Activated naive CD4-positive, alpha-beta T cell treated with anti-CD3 and anti-CD28 coated beads for 36 hours (primary cell): ENCODE results near the gene SCUBE3. TPM values are rescaled to one million over a fixed set of nuclear protein-coding genes. Genes with fewer than 3 reads are reported as not detected.

Experiments
- CTCF ChIA-PET: fragments of 350-600 bp; sonication (Branson Sonifier 250); formaldehyde crosslinking; loops from one replicate; lab custom pipeline; 2021; ENCODE audit warnings: antibody characterized with exemption; lab: Charles Lee
- DNase-seq: peaks from one replicate; pipeline ENCODE4 v3.0.0-alpha.2; 2020
- H3K27ac Mint-ChIP-seq: one replicate; pipeline ENCODE4 v1.8.0; 2021; ENCODE audit warnings: mild to moderate bottlenecking, mixed read lengths
- H3K27me3 Mint-ChIP-seq: one replicate; pipeline ENCODE4 v1.8.0; 2021; ENCODE audit warnings: low read depth, mixed read lengths
- H3K36me3 Mint-ChIP-seq: one replicate; pipeline ENCODE4 v1.8.0; 2021; ENCODE audit warnings: low read depth, mixed read lengths
- H3K4me1 Mint-ChIP-seq: one replicate; pipeline ENCODE4 v1.8.0; 2021; ENCODE audit warnings: low read depth, mixed read lengths
- H3K4me3 Mint-ChIP-seq: one replicate; pipeline ENCODE4 v1.8.0; 2021; ENCODE audit warnings: mild to moderate bottlenecking, moderate library complexity, mixed read lengths
- H3K9me3 Mint-ChIP-seq: one replicate; pipeline ENCODE4 v1.8.0; 2021; ENCODE audit warnings: mixed read lengths
- intact Hi-C: fragments of 100-400 bp; cut with micrococcal nuclease; formaldehyde crosslinking; loops from one replicate; pipeline ENCODE4 v1.15.1; 2023
- total RNA-seq, 2 experiments: library from RNA; stranded (reverse); gene quantifications; one replicate each; pipeline ENCODE4 v1.2.3, GENCODE V29; 2021

Gene SCUBE3
- total RNA-seq, 2 experiments from 2014 or later = not detected

DNA sequence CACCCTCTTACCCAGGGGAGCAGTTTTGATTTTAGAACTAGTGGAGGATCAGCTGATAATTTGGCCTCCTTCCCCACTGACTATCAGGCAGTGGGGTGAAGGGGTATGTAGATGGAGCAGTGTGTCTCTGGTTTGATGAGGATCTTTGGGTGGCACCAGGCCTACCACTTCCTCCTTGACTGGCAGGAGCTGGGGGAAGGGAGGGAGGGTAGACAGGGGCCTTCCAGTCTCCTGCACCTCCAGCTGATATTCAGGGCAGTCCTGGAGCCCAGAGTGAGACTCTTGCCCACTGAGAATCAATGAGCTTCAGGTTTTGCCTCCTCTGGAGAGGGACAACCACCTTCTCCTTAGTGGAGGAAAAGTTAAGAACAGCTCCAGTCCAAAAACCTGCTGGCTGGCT, 87.1 kb downstream of the SCUBE3 start:
- peaks cover 23% of the 10 kb centered on the region for H3K36me3 Mint-ChIP-seq
- intact Hi-C loops = no loop called here
- H3K27ac Mint-ChIP-seq = peak overlapping the region; percentile 94
- peak overlapping the region; percentile 81 for H3K4me3 Mint-ChIP-seq
- H3K27me3 Mint-ChIP-seq = no peaks in the 10 kb centered on the region
- CTCF ChIA-PET = interaction anchor here (0.6 to 7.5 kb wide), 4 partner anchors 29 to 239 kb away, joined by 3 to 188 read pairs (median 53); partner anchors contain the start of genes FANCE and RPL10A
- DNase-seq = peak; percentile 63
- H3K4me1 Mint-ChIP-seq = peaks cover 63% of the 10 kb centered on the region
- H3K9me3 Mint-ChIP-seq = no peaks in the 10 kb centered on the region

Other genes starting within 250 kb of the SCUBE3 start
- gene TCP11, start 72.6 kb upstream of the SCUBE3 start, total RNA-seq = not detected
- 10 to 100 TPM; 32.4 to 38.2 TPM for gene ZNF76, start 45.8 kb downstream of the SCUBE3 start, total RNA-seq
- 10 to 100 TPM; 89.9 to 90.6 TPM for gene DEF6, start 83.9 kb downstream of the SCUBE3 start, total RNA-seq
- gene PPARD, start 128.6 kb downstream of the SCUBE3 start, total RNA-seq = 10 to 100 TPM; 10.8 to 11.2 TPM
- 10 to 100 TPM; 16.3 TPM for gene FANCE, start 238.4 kb downstream of the SCUBE3 start, total RNA-seq